ENCODE results near the gene NAXD. TPM values are rescaled to one million over a fixed set of nuclear protein-coding genes. Genes with fewer than 3 reads are reported as not detected.

The NAXD gene
- 21.5 and 24.2 TPM in 2 replicates for total RNA-seq

GRCh38 chr13:110615322-110616102, at the start of gene NAXD:
TSS of gene NAXD (plus strand) at chr13:110615545. CDS start at chr13:110615602, 57 bp downstream.

Other genes with a start within 250 kb of the NAXD start
- 2.4 and 3.2 TPM in 2 replicates for gene RAB20, start 53.8 kb upstream of the NAXD start, total RNA-seq
- gene CARS2, start 90.6 kb downstream of the NAXD start, total RNA-seq, result 108 and 157 TPM in 2 replicates
- 17.1 and 20.5 TPM in 2 replicates for gene ING1, start 98.2 kb downstream of the NAXD start, total RNA-seq